ENCODE results near the gene ARID1A. TPM values are rescaled to one million over a fixed set of nuclear protein-coding genes. Genes with fewer than 3 reads are reported as not detected.

The ARID1A gene
- total RNA-seq, 1 experiment from 2014 or later = 56.9 TPM

- no peak for DNase-seq (ENCODE audit: unreplicated experiment)
- Mint-ChIP-seq H3K4me3 (ENCODE audit: unreplicated experiment) (no peak overlapping the region), H3K36me3 (ENCODE audit: insufficient read depth, unreplicated experiment) (peaks cover 65% of the 10 kb centered on the region), H3K27me3 (ENCODE audit: insufficient read depth, unreplicated experiment) (no peaks in the 10 kb centered on the region), H3K4me1 (ENCODE audit: insufficient read depth, unreplicated experiment) (peaks cover 30% of the 10 kb centered on the region), H3K27ac (ENCODE audit: low read depth, unreplicated experiment) (no peak overlapping the region), H3K9me3 (ENCODE audit: unreplicated experiment) (no peaks in the 10 kb centered on the region)
- POLR2A ChIA-PET = interaction anchor here (0.6 to 1.2 kb wide), 3 partner anchors 9 to 413 kb away, joined by 3 to 6 read pairs (median 4); no protein-coding TSS in a partner anchor
- intact Hi-C loops (cut with micrococcal nuclease) = no loop called here
- no peak for TF ChIP-seq CTCF (IDR thresholded peaks at IDR 0.05; ENCODE audit: unreplicated experiment)
- TSS peak; percentile 15 for BruUV-seq (replicated peaks)
- CTCF ChIA-PET = interaction anchor here (0.7 to 1.6 kb wide), 3 partner anchors 169 to 243 kb away, joined by 3 to 11 read pairs (median 6); no protein-coding TSS in a partner anchor
Observed at GRCh38 chr1:26781206-26781825, 85.5 kb downstream of the ARID1A start.

- H3K27me3 Mint-ChIP-seq (ENCODE audit: insufficient read depth, unreplicated experiment) = no peaks in the 10 kb centered on the region
- H3K36me3 Mint-ChIP-seq (ENCODE audit: insufficient read depth, unreplicated experiment) = peaks cover 59% of the 10 kb centered on the region
- ChIA-PET CTCF (no interaction called here), POLR2A (interaction anchor here (0.8 to 1.0 kb wide), 2 partner anchors 90 kb away, joined by 3 read pairs; no protein-coding TSS in a partner anchor)
- no peak overlapping the region for H3K4me3 Mint-ChIP-seq (ENCODE audit: unreplicated experiment)
- no TSS peak for BruUV-seq (replicated peaks)
- no peaks in the 10 kb centered on the region for H3K9me3 Mint-ChIP-seq (ENCODE audit: unreplicated experiment)
- TF ChIP-seq CTCF (IDR thresholded peaks at IDR 0.05; ENCODE audit: unreplicated experiment) = no peak
- no peak for DNase-seq (ENCODE audit: unreplicated experiment)
- peak overlapping the region; percentile 73 for H3K27ac Mint-ChIP-seq (ENCODE audit: low read depth, unreplicated experiment)
- peaks cover 42% of the 10 kb centered on the region for H3K4me1 Mint-ChIP-seq (ENCODE audit: insufficient read depth, unreplicated experiment)
- intact Hi-C loops (cut with micrococcal nuclease) = no loop called here
Observed at GRCh38 chr1:26782521-26783212, 86.9 kb downstream of the ARID1A start.

GRCh38 chr1:26783646-26784022, 87.8 kb downstream of the ARID1A start:
- ChIA-PET CTCF (interaction anchor here (1.1 kb wide), 1 partner anchor 179 kb away, joined by 3 read pairs; no protein-coding TSS in a partner anchor), POLR2A (interaction anchor here (0.8 to 3.2 kb wide), 6 partner anchors 15 to 117 kb away, joined by 3 to 12 read pairs (median 4); partner anchors contain the start of gene GPATCH3)
- no peaks in the 10 kb centered on the region for H3K27me3 Mint-ChIP-seq (ENCODE audit: insufficient read depth, unreplicated experiment)
- no peak overlapping the region for H3K4me3 Mint-ChIP-seq (ENCODE audit: unreplicated experiment)
- H3K4me1 Mint-ChIP-seq (ENCODE audit: insufficient read depth, unreplicated experiment) = peaks cover 45% of the 10 kb centered on the region
- H3K36me3 Mint-ChIP-seq (ENCODE audit: insufficient read depth, unreplicated experiment) = peaks cover 50% of the 10 kb centered on the region
- no peak for DNase-seq (ENCODE audit: unreplicated experiment)
- H3K27ac Mint-ChIP-seq (ENCODE audit: low read depth, unreplicated experiment) = no peak overlapping the region
- intact Hi-C loops (cut with micrococcal nuclease) = no loop called here
- no peak for TF ChIP-seq CTCF (IDR thresholded peaks at IDR 0.05; ENCODE audit: unreplicated experiment)
- no peaks in the 10 kb centered on the region for H3K9me3 Mint-ChIP-seq (ENCODE audit: unreplicated experiment)
- BruUV-seq (replicated peaks) = no TSS peak
